Posterior vena cava (tissue), 2 donors: Measurements from ENCODE around the gene PGAP3. TPM values are rescaled to one million over a fixed set of nuclear protein-coding genes. Genes with fewer than 3 reads are reported as not detected.

Experiments
- microRNA-seq, 2 donors: library from miRNA; unstranded; fragments of <30 nt; microRNA quantifications; one replicate each; pipeline ENCODE4 v1.2.0, GENCODE V29; 2020 to 2021; ENCODE audit warnings: borderline microRNAs expressed in 2 of 2
- total RNA-seq, 2 donors: library from RNA; stranded (reverse); fragmentation: NEBNext Ultra II Directional; extraction: Animal tissue kit (Norgen Biotek cat#: 25700); gene quantifications; one replicate each; pipeline ENCODE4 v1.2.1, GENCODE V29; 2021
- donor health status: DM: yes; HTN: yes; CAD: no.
- donor health status: DM: yes; HTN: yes; CAD: no.

PGAP3 gene
- total RNA-seq, 2 donors from 2014 or later, result 12.0 to 12.3 TPM

Small RNA genes lying within 50 kb of the gene (microRNA-seq; reads per million reads assigned to microRNA genes)
- 0.78 to 2.6 reads per million in 2 donors for gene MIR4728

Other genes starting within 250 kb of the PGAP3 start
- gene MED1, start 236.8 kb downstream of the PGAP3 start, total RNA-seq, result 10 to 100 TPM; 26.4 to 27.1 TPM
- 10 to 100 TPM; 37.6 to 40.8 TPM for gene CDK12, start 226.6 kb downstream of the PGAP3 start, total RNA-seq
- not detected for gene NEUROD2, start 80.1 kb downstream of the PGAP3 start, total RNA-seq
- gene PPP1R1B, start 61.1 kb downstream of the PGAP3 start, total RNA-seq, result 1 to 10 TPM in 1 of 2 donors, under 1 TPM in 1; 0.38 to 2.3 TPM
- 10 to 100 TPM; 32.8 to 35.4 TPM for gene STARD3, start 50.9 kb downstream of the PGAP3 start, total RNA-seq
- gene TCAP, start 22.7 kb downstream of the PGAP3 start, total RNA-seq, result 1 to 10 TPM in 1 of 2 donors, under 1 TPM in 1; 0.81 to 1.0 TPM
- 1 to 10 TPM in 1 of 2 donors, under 1 TPM in 1; 0.62 to 3.1 TPM for gene PNMT, start 19.6 kb downstream of the PGAP3 start, total RNA-seq
- 10 to 100 TPM; 33.0 to 42.8 TPM for gene ERBB2, start 12.0 kb upstream of the PGAP3 start, total RNA-seq
- gene MIEN1, start 42.5 kb upstream of the PGAP3 start, total RNA-seq, result 10 to 100 TPM; 27.4 to 33.6 TPM
- gene GRB7, start 49.9 kb upstream of the PGAP3 start, total RNA-seq, result not detected
- gene IKZF3, start 176.3 kb upstream of the PGAP3 start, total RNA-seq, result 1 to 10 TPM; 1.6 TPM
- not detected for gene ZPBP2, start 180.1 kb upstream of the PGAP3 start, total RNA-seq
- 1 to 10 TPM; 4.2 to 6.0 TPM for gene GSDMB, start 230.6 kb upstream of the PGAP3 start, total RNA-seq
- 10 to 100 TPM; 32.1 to 43.2 TPM for gene ORMDL3, start 239.5 kb upstream of the PGAP3 start, total RNA-seq
- gene LRRC3C, start 239.7 kb upstream of the PGAP3 start, total RNA-seq, result not detected